Testis (tissue), 5 donors: ENCODE data around the gene SMARCD1. TPM values are rescaled to one million over a fixed set of nuclear protein-coding genes. Genes with fewer than 3 reads are reported as not detected.

Source experiments
- DNase-seq: peaks from one replicate; pipeline ENCODE4 v3.0.0-alpha.2; 2019
- H3K27ac ChIP-seq, 2 donors: fragments of 200-600 bp; sonication (generic); one replicate each; pipeline ENCODE4 v1.5.1; 2019
- H3K27me3 ChIP-seq: fragments of 200-600 bp; sonication (generic); one replicate; pipeline ENCODE4 v1.5.1; 2019
- H3K36me3 ChIP-seq: fragments of 200-600 bp; sonication (generic); one replicate; pipeline ENCODE4 v1.5.1; 2017; ENCODE audit warnings: low read depth; ENCODE audit errors: missing control alignments
- H3K4me1 ChIP-seq: fragments of 200-600 bp; sonication (generic); one replicate; pipeline ENCODE4 v1.5.1; 2019
- H3K4me3 ChIP-seq, 2 donors: fragments of 200-600 bp; sonication (generic); one replicate each; pipeline ENCODE4 v1.5.1; 2017 to 2019
- H3K9me3 ChIP-seq: fragments of 200-600 bp; sonication (generic); one replicate; pipeline ENCODE4 v1.5.1; 2017
- CTCF ChIP-seq, 3 experiments: fragments of 450-650 bp in 2 of 3; fragments of 200-600 bp in 1 of 3; sonication (generic) in 1 of 3; IDR thresholded peaks; one replicate each; pipeline ENCODE4 v1.5.1; 2016 to 2019; ENCODE audit warnings: antibody characterized with exemption in 3 of 3, mild to moderate bottlenecking in 2 of 3, moderate library complexity in 1 of 3
- POLR2A ChIP-seq: fragments of 450-650 bp; IDR thresholded peaks from one replicate; pipeline ENCODE4 v1.6.1; 2017; ENCODE audit warnings: antibody characterized with exemption, mild to moderate bottlenecking, moderate library complexity
- WGBS, 2 donors: methylation state at CpG; one replicate each; pipeline ENCODE4 v1.1.5; 2018; 5-methylcytosine and 5-hydroxymethylcytosine counted together
- intact Hi-C: fragments of 100-400 bp; cut with DNase I; formaldehyde crosslinking; loops from one replicate; pipeline ENCODE4 v1.15.1; 2023; ENCODE audit warnings: low total_unique reads
- long read RNA-seq, 2 donors: transcript quantifications; one replicate each; lab custom pipeline, GENCODE V29; 2026
- polyA plus RNA-seq: library from polyadenylated mRNA; stranded (reverse); fragments of 350-450 nt; fragmentation: Illumina TruSeq; extraction: RNeasy Lipid Tissue Mini Kit (QIAGEN cat#74804); gene quantifications from one replicate; pipeline ENCODE4 v1.2.3, GENCODE V29; 2014; ENCODE audit warnings: low read depth, low replicate concordance; ENCODE audit not compliant: insufficient read depth
- total RNA-seq, 2 donors: library from RNA; depleted of rRNA; stranded (reverse); fragments of >200 nt; gene quantifications; one replicate each; pipeline ENCODE4 v1.2.3, GENCODE V29; 2016

SMARCD1 gene
- 10 to 100 TPM; 87.6 to 99.0 TPM for total RNA-seq
- polyA plus RNA-seq: 67.3 TPM
- long read RNA-seq, donor 1, transcript SMARCD1-202 (13 exons, 3,658 nt): major isoform, 5 of 28 reads
- long read RNA-seq, donor 1, partial matches to known transcripts: 20 of 28 reads
- long read RNA-seq, donor 1, other reads (novel, unspliced or antisense): 0 of 28 reads
- long read RNA-seq, donor 2, partial matches to known transcripts: 6 of 10 reads
- long read RNA-seq, donor 2, other reads (novel, unspliced or antisense): 0 of 10 reads

- no peaks in the 10 kb centered on the region for H3K9me3 ChIP-seq
- TF ChIP-seq POLR2A (no peak), CTCF (IDR thresholded peaks at IDR 0.05) (peak in 2 of 3 experiments; percentile 31 to 49)
- H3K4me3 ChIP-seq: peak within 1 kb of the TSS; percentile 81 to 97
- no peaks in the 10 kb centered on the region for H3K27me3 ChIP-seq
- 0 to 1% methylated on average over 22 to 52 of the region's 69 CpGs for WGBS, 2 donors
- H3K36me3 ChIP-seq: no peaks in the 10 kb centered on the region
- peaks cover 8% of the 10 kb centered on the region for H3K4me1 ChIP-seq
- peak; percentile 96 for DNase-seq
- intact Hi-C loops: no loop called here
- H3K27ac ChIP-seq: peak within 1 kb of the TSS; percentile 89 to 96
These were observed at the start of gene SMARCD1 for GRCh38 chr12:50084775-50085614. TSS of gene SMARCD1 (plus strand) at chr12:50085342. CDS start at chr12:50085370, 28 bp downstream.

- no peaks in the 10 kb centered on the region for H3K4me1 ChIP-seq
- intact Hi-C loops: no loop called here
- DNase-seq: no peak
- TF ChIP-seq CTCF (IDR thresholded peaks at IDR 0.05) (no peak), POLR2A (no peak)
- WGBS, 2 donors: 91 to 93% methylated on average over 4 of the region's 4 CpGs
- H3K36me3 ChIP-seq: no peaks in the 10 kb centered on the region
- H3K9me3 ChIP-seq: no peaks in the 10 kb centered on the region
- no peak overlapping the region for H3K4me3 ChIP-seq
- no peaks in the 10 kb centered on the region for H3K27me3 ChIP-seq
- H3K27ac ChIP-seq: no peak overlapping the region
These were observed 46.8 kb upstream of the SMARCD1 start for GRCh38 chr12:50038336-50038735.

GRCh38 chr12:50039151-50039835 is 45.8 kb upstream of the SMARCD1 start:
- intact Hi-C loops: no loop called here
- Histone ChIP-seq H3K27me3 (no peaks in the 10 kb centered on the region), H3K36me3 (no peaks in the 10 kb centered on the region), H3K9me3 (no peaks in the 10 kb centered on the region), H3K27ac (no peak overlapping the region), H3K4me3 (no peak overlapping the region), H3K4me1 (no peaks in the 10 kb centered on the region)
- TF ChIP-seq POLR2A (no peak), CTCF (IDR thresholded peaks at IDR 0.05) (peak; percentile 70 to 91 (median 75))
- DNase-seq: peak; percentile 92
- WGBS, 2 donors: 66 to 69% methylated on average over 9 of the region's 9 CpGs

GRCh38 chr12:50040657-50041056 is 44.5 kb upstream of the SMARCD1 start:
- 79 to 80% methylated on average over 4 of the region's 4 CpGs for whole genome bisulfite sequencing, 2 donors
- no peaks in the 10 kb centered on the region for H3K4me1 ChIP-seq
- no peak overlapping the region for H3K4me3 ChIP-seq
- no peak for DNase-seq
- no peak overlapping the region for H3K27ac ChIP-seq
- no peaks in the 10 kb centered on the region for H3K27me3 ChIP-seq
- no peaks in the 10 kb centered on the region for H3K36me3 ChIP-seq
- TF ChIP-seq POLR2A: no peak
- TF ChIP-seq CTCF (IDR thresholded peaks at IDR 0.05): no peak
- H3K9me3 ChIP-seq: no peaks in the 10 kb centered on the region
- intact Hi-C loops: no loop called here
